Measurements from ENCODE around the gene PDXDC1. TPM values are rescaled to one million over a fixed set of nuclear protein-coding genes. Genes with fewer than 3 reads are reported as not detected.

PDXDC1 gene
- total and polyA plus RNA-seq, 9 of the 15 experiments (the other 6 are each of a cell fraction or from before 2014, with no cell fraction given), result 5.1 to 95.4 (median 45.8) TPM

GRCh38 chr16:15031586-15031985 is 56.8 kb downstream of the PDXDC1 start:
- ATAC-seq, result no peak
- Histone ChIP-seq H3K9ac (ENCODE audit: insufficient read depth in 1 of 2, low read depth in 2 of 2, low read length in 2 of 2) (no peak overlapping the region), H3K4me3 (no peak overlapping the region), H3K36me3 (ENCODE audit: control insufficient read depth, insufficient read depth, low read length) (peaks cover 75% of the 10 kb centered on the region; the same call in 2 of the 3 replicates), H3K9me3 (replicated peaks; ENCODE audit: control insufficient read depth, insufficient read depth, low read depth, low read length) (no peaks in the 10 kb centered on the region), H3K4me2 (ENCODE audit: insufficient read depth, low read length) (no peak overlapping the region), H3K4me1 (replicated peaks in 1 of 2; ENCODE audit: control insufficient read depth in 2 of 2, insufficient read depth in 2 of 2, low read length in 2 of 2) (peaks cover 0 to 6% of the 10 kb centered on the region in 2 experiments; a peak in 2 of 5 replicates), H3K79me2 (ENCODE audit: control insufficient read depth, insufficient read depth, low read length) (no peaks in the 10 kb centered on the region), H3K9me1 (ENCODE audit: control insufficient read depth, insufficient read depth, low read length) (no peaks in the 10 kb centered on the region), H2AFZ (ENCODE audit: low read depth, low read length) (no peak overlapping the region), H4K20me1 (replicated peaks; ENCODE audit: control insufficient read depth, insufficient read depth, low read length) (0 out of 2 replicates have a peak, but pooled peaks cover 6% of the 10 kb centered on the region), H3K27ac (ENCODE audit: extremely low read depth, low read depth, low read length) (no peak overlapping the region), H3K27me3 (ENCODE audit: control insufficient read depth in 2 of 2, insufficient read depth in 2 of 2, low read length in 2 of 2) (no peaks in the 10 kb centered on the region)
- ChIA-PET CTCF (ENCODE audit: low intra/inter-chr PET ratio) (no interaction called here), POLR2A (interaction anchor here (0.8 to 1.4 kb wide), 2 partner anchors 9 to 10 kb away, joined by 3 to 4 read pairs; no protein-coding TSS in a partner anchor)
- DNase-seq (ENCODE audit: extremely low read depth in 1 of 4, low spot score in 3 of 4), result no peak
- no TSS peak for BruUV-seq (replicated peaks)
- in situ Hi-C loops (cut with MboI) (no loop called here), intact Hi-C loops (cut with micrococcal nuclease) (no loop called here)
- no peak for TF ChIP-seq NR2F6 (CRISPR knock-in tag; IDR thresholded peaks at IDR 0.05)
- FAIRE-seq, result no peak
- 90% methylated on average over 8 of the region's 8 CpGs for WGBS (ENCODE audit: insufficient coverage, low coverage, missing lambda C conversion rate)

- H3K27ac ChIP-seq (ENCODE audit: extremely low read depth, low read depth, low read length), result no peak overlapping the region
- WGBS (ENCODE audit: insufficient coverage, low coverage, missing lambda C conversion rate), result 85% methylated on average over 13 of the region's 13 CpGs
- peaks cover 0 to 6% of the 10 kb centered on the region in 2 experiments; a peak in 2 of 5 replicates for H3K4me1 ChIP-seq (replicated peaks in 1 of 2; ENCODE audit: control insufficient read depth in 2 of 2, insufficient read depth in 2 of 2, low read length in 2 of 2)
- H2AFZ ChIP-seq (ENCODE audit: low read depth, low read length), result no peak overlapping the region
- DNase-seq (ENCODE audit: extremely low read depth in 1 of 4, low spot score in 3 of 4) (peak in 2 of 4 experiments; percentile 19 to 23), FAIRE-seq (peak; percentile 32), ATAC-seq (no peak)
- H3K27me3 ChIP-seq (ENCODE audit: control insufficient read depth in 2 of 2, insufficient read depth in 2 of 2, low read length in 2 of 2), result no peaks in the 10 kb centered on the region
- 0 out of 2 replicates have a peak, but pooled peaks cover 6% of the 10 kb centered on the region for H4K20me1 ChIP-seq (replicated peaks; ENCODE audit: control insufficient read depth, insufficient read depth, low read length)
- intact Hi-C loops (cut with micrococcal nuclease), result no loop called here
- no TSS peak for BruUV-seq (replicated peaks)
- H3K36me3 ChIP-seq (ENCODE audit: control insufficient read depth, insufficient read depth, low read length), result peaks cover 83% of the 10 kb centered on the region; the same call in 2 of the 3 replicates
- no peaks in the 10 kb centered on the region for H3K9me1 ChIP-seq (ENCODE audit: control insufficient read depth, insufficient read depth, low read length)
- ChIA-PET CTCF (ENCODE audit: low intra/inter-chr PET ratio) (no interaction called here), POLR2A (interaction anchor here (0.6 to 1.4 kb wide), 5 partner anchors 8 to 1155 kb away, joined by 3 to 4 read pairs (median 3); no protein-coding TSS in a partner anchor)
- H3K9ac ChIP-seq (ENCODE audit: insufficient read depth in 1 of 2, low read depth in 2 of 2, low read length in 2 of 2), result no peak overlapping the region
- no peaks in the 10 kb centered on the region for H3K79me2 ChIP-seq (ENCODE audit: control insufficient read depth, insufficient read depth, low read length)
- no peak overlapping the region for H3K4me3 ChIP-seq
- in situ Hi-C loops (cut with MboI), result no loop called here
- no peaks in the 10 kb centered on the region for H3K9me3 ChIP-seq (replicated peaks; ENCODE audit: control insufficient read depth, insufficient read depth, low read depth, low read length)
- H3K4me2 ChIP-seq (ENCODE audit: insufficient read depth, low read length), result no peak overlapping the region
- TF ChIP-seq ZNF133 (CRISPR knock-in tag; IDR thresholded peaks at IDR 0.05), result no peak
- no peak for TF ChIP-seq SLC30A9 (CRISPR knock-in tag; IDR thresholded peaks at IDR 0.05)
- TF ChIP-seq NFIC (IDR thresholded peaks at IDR 0.05), result peak; percentile 75
- TF ChIP-seq ATF2 (CRISPR knock-in tag; IDR thresholded peaks at IDR 0.05), result no peak
- 0 out of 2 replicates have a peak, but pooled peaks have one; percentile 46 for TF ChIP-seq ZBTB33 (CRISPR knock-in tag; IDR thresholded peaks at IDR 0.05)
- no peak for TF ChIP-seq ZNF175 (CRISPR knock-in tag; IDR thresholded peaks at IDR 0.05; ENCODE audit: low read depth)
Observed at GRCh38 chr16:15032547-15033308, 57.9 kb downstream of the PDXDC1 start.

Measured in K562 (cell line).